HG03095 (cell line): ENCODE results near the gene CDON.
"Not testable (repeated sequence)": the region's sequence is repeated elsewhere in the genome, so short reads cannot be mapped to it uniquely, and the experiment has no call there.

ENCODE experiments used
- ATAC-seq: cut with Tn5 transposase; IDR thresholded peaks from one replicate; pipeline ENCODE4 v1.9.1; 2021; ENCODE audit warnings: moderate library complexity; ENCODE audit not compliant: unreplicated experiment

The CDON gene

DNA sequence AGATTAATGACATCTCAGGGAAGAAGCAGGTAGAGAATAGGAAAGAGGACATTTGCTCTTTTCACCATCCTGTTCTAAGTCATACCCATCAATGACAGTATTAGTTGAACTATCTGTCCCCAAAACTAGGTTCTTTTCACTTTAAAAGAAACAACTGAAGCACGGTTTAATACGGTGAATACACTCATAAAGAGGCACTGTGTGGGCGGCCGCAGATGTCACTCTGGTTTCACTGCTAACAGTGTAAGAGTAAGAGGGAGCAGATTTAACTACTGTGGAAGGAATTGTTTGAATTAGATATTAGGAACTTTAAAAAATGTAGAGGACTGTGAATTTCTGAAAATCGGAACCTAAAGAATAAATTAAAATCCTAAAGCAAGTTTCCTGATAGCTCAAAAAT is 67.4 kb downstream of the CDON start:
- ATAC-seq = peak; percentile 92

DNA sequence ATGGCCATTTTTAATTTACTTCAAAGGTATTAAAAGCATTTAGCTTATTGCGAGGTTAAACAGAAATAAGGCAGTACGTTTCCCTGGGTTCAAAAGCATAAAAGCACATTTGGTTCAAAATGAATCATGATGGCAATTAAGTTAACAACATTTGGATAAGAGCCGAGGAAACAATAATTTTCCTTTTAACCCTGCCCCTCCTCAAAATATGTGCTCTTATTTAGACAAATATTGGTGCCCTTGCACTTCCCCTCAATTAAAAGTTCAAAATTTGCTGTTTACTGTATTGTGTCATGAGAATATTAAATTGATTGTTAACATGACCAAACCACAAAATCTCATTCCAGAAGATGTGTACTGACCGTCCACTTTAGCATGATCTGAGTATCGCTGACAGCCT is 68.2 kb downstream of the CDON start:
- ATAC-seq = no peak

DNA sequence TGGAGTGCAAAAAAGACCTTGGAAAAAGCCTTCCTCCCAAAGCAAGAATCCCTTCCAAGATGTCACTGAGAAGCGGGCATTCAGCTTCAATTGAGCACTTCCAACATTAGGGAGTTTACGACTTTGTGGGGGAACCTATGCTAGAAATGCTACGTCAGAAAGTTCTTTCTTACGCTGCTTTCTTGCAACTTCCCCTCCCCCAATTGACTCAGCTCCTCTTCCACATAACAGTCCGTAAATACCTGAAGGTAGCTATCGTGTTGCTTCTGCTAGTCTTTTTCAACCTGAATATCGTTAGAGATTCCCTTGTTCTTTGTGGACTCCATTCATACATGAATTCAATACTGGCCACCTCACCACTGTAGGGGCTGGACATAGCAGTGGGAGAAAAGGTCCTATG is 69.8 kb downstream of the CDON start:
- no peak for ATAC-seq

DNA sequence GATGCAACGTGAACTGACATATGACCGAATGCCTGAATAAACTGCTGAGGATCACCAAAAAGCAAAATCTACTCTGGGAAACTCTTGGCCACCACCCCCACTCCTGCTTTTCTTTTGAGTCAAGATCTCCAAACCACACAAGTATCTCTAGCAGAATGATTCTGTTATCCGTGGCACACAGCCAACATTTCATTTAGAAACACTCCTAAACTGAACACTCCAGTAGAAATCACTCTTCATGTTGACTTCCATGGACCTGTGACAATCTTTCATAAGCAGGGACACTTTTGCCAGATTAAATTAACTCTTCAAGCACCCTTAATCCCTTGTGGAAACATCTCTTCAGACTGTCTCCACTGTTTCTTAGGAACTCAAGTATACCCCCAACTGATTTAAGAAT is 72.4 kb downstream of the CDON start:
- ATAC-seq = no peak

DNA sequence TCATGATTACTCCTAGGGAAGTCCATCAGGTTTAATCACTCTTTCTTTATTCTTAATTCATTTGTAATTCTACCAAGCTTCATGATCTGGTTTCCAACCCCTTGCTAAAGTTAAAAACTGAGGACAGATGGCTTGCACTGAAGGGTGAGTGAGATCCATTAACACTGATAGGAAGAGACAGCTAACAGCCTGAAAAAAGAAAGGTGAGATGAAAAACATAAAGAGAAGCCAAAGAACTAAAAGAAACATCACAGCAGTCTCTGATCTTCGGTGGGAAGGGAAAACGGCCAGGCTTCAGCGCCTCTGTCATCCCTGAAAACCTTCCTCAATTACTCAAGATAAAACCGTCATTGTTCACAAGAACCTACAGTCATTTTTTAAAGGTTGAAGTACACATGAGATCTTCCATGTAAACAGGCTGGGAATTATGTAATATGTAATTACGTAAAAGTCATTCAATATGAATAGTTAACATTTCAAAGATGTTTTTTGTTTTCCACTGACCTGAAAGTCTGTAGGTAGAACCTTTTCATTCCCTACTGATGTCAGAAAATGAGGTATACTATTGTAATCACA is 75.5 kb downstream of the CDON start:
- ATAC-seq = no peak

DNA sequence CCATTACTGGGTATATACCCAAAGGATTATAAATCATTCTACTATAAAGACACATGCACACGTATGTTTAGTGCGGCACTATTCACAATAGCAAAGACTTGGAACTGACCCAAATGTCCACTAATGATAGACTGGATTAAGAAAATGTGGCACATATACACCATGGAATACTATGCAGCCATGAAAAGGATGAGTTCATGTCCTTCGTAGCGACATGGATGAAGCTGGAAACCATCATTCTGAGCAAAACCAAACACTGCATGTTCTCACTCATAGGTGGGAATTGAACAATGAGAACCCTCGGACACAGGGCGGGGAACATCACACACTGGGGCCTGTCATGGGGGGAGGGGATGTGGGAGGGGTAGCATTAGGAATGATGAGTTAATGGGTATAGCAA is 76.7 kb downstream of the CDON start:
- not testable (repeated sequence) for ATAC-seq

DNA sequence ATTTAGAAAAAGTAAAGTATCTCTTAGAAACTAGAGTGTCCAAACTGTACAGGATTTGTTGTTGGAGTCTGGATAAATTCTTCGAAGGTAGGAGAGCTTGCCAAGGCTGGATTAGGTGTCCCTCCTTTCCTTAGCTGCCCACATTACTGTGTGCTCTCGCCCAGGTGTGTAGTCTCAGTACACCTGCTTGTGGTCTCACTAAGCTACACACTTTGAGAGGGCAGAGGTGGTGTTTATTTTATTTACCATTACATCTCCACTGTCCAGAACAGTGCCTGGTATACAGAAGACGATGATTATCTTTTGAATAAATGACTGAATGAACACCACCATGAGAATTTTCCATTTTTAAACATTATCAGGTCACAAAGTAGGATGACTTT is 80.3 kb downstream of the CDON start:
- ATAC-seq = no peak

DNA sequence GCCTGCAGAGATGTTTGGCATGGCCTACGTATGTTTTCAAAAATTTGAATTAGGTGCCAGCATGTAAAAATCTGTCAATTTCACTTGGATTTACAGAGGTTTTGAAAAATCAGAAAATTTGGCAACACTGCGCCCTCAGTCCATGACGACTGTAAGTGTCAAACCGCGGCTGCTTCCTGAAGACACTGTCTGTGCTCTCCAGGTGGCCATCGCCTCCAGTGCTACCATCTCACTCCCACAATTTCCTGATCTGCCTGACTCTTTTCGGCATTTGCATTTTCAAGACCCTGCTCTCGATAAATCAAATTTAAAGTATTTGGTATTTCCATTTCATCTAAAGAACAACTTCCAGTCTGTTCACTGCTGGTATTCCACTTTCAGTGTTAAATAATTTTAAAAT is 82.2 kb downstream of the CDON start:
- ATAC-seq = no peak

DNA sequence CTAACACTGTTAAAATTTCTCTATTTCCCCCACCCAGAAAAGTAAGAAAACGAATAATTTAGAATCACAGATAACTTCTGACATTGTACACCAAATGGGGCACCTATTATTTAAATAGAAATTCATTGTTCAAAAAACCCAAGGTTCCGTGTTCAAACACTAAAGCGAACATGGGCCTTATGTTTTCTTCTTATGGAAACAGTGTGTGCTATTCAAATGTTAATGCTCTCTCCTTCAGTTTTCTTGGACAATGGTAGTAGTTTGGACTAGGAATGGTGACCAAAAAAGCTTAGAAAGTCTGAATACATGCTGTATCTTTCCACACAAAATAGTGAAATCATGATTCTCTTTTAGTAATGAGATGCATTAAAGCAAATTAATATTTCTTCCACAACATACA is 83.2 kb downstream of the CDON start:
- no peak for ATAC-seq

DNA sequence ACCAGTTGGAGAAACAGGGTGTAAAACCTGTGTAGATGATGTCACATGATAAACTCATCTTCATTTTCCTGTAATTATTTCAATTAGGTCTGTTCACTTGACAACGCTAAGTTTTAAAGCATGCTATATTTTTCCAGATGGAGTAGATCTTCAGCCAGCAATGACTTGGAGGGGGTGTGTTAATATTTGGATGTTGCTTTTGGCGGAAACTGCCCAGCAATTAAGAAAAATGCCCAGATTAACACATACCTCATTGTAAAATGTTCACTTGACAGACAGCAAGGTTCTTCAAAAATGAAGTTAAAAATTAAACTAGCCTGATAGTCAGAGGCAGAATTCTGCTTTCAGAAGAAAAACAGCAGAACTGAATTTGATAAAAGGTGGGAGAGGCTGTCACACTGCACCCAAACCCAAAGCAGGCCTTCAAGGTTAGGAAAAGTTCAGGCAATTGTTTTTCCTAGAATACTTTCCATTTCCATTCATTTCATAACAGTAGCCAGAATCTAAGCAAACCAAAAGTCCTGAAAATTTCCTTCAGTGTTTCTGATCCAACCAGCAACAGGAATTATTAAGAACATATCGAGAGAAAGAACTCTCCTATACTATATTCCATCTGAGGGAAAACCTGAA is 83.8 kb downstream of the CDON start:
- no peak for ATAC-seq

DNA sequence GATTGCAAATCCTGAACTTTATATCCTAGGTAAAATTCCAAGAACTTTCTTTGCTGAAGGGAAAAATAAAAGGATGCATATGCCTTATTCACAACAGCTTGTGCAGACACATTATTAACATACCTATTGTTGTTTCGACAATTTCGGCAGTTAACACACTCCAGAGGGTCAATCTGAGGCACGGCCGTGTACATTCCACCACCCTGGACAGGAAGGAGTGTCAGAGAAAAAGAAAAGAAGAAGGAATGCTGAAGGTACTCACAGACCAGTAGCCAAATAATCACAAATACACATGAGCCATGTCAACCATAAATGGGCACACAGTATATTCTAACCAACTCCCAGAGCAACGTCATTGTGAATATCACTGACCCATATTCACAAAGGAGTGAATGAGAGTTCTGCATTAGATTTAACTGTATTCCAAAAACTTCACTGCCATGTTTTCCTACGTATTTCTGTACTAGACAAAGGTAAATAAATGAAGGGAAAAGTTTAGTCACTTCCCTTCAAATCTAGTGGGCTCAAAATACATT is 84.4 kb downstream of the CDON start:
- no peak for ATAC-seq

DNA sequence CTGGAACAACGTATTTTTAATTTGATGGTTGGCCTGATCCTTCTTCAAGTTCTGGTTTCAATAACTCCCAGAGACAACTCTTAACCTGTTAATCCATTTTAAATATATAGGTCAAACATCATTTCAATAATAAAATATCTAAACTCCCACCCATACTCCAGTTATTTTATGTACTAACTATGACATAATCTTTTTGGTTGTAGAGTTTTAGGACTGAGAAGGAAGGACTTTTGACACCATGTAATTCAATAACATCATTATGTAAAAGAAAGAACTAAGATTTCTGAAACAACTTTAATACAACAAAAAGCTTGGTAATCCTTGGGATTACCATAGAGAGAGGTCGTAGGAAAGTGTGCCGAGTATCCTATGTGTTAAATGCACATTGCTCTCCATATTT is 85.3 kb downstream of the CDON start:
- ATAC-seq = no peak

DNA sequence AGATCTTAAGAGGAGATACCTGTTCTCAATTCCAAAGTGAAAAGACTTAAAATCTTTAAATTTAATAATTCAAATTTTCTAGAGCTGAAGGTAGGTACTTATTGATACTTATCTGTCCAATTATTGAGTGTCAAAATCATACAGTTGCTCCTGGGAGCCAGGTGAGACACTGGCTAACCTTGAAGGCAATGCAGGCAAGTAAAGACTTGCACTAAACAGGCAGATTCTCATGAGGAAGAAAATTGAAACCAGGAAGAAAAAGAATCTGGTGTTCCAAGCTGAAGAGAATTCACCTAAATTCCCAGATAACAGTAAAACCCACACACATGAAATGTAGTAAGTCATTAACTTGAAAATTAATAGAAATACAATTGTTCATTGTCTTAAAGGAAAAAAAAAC is 86.5 kb downstream of the CDON start:
- no peak for ATAC-seq

DNA sequence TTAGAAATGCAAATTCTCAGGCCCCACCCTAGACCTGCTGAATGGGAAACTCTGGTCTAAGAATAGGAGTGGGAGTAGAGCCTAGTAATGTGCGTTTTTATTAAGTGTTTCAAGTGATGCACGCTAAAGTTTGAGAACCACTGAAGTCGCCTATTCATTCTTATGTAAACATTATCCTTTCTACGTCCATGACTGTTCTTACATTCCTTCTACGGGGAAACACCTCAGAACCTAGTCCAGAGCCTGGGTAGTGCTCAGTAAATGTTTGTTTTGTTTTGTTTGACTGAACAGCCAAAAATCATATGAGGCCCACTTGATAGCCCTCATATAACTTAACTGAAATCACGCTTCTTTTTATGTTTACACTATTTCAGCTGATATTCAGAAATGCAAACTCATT is 87.0 kb downstream of the CDON start:
- no peak for ATAC-seq

DNA sequence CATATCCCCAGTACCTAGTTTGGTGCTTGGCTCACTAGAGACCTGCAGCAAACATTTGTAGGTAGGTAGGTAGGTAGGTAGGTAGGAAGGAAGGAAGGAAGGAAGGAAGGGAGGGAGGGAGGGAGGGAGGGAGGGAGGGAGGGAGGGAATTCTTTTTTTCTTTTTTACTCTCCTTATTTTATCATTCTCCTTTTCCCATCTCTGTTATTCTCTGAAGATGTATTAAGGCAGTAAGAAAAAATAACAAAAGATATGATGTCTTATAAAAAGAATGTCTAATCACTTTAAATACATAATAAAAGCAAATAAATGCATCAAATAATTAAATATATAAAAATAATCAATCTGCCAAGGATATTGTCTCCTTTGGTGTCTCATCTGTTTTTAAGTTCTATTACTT is 88.4 kb downstream of the CDON start:
- ATAC-seq = no peak

DNA sequence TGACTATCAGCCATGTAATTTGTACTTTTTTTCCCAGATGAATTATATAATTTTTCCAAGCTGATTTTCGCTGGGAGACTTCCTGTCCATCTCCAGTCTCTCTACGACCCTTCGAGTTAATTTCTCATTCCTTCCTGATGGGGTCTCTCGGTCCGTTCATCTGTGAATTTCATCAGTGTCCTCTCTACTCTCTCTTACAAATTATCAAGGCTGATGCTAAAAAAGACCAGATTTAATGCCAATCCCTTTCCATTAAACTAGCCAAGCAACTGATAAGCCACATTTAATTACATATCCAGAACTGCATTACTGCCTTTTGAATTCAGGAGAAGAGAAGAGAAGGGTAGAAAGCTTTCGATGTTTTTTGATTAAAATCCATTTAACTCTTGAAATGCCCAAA is 91.0 kb downstream of the CDON start:
- no peak for ATAC-seq

DNA sequence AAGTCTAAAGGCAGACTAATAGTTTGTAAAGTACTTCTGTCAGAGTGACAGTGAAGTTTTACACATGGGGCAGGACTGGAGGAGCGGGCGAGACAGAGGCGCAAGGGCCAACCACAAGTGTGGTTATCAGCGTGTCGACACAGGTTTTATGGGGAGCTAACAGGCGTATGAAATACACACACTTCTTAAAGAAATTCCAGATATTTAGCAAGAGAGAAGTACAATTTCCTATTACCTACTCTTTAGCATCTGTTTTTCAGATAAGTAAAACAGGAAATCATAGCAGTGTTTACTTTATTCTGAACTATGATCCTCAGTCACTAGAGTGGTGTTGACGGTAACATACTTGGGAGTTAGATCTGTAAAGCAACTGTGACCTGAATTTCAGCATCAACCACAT is 94.3 kb downstream of the CDON start:
- no peak for ATAC-seq

DNA sequence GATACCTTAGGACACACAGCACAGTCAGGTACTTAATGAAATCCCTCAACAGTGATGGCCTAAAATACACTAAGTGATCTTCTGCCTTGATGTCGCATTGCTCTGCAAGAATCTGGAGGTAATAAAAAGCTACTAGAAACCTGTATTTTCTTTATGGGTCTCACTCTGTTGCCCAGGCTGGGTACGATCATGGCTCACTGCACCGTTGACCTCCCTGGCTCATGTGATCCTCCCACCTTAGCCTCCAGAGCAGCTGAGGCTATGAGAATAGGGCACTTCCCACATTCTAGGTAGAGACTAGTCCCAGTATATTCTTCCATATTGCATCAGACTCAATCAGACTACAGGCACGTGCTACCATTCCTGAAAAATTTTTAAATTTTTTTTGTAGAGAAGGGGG is 95.2 kb downstream of the CDON start:
- ATAC-seq = no peak

DNA sequence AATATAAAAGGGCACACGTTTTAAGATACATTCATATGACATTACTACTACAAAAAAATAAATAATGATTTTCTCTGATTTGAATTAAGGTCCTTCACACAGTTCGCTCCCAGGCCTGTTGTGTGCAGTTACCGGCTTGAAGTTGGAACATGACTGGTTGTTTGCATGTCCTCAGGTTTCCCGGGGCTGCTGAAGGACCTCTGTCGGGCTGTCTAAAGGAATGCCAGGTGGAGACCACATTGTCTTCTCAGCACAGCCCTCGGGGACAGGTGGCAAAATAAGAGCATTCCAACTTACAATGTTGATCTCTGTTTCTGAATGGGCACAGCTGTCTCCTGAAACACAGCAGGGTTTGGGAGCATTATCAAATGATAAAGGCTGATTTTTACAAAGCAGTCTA is 101.9 kb downstream of the CDON start:
- no peak for ATAC-seq

DNA sequence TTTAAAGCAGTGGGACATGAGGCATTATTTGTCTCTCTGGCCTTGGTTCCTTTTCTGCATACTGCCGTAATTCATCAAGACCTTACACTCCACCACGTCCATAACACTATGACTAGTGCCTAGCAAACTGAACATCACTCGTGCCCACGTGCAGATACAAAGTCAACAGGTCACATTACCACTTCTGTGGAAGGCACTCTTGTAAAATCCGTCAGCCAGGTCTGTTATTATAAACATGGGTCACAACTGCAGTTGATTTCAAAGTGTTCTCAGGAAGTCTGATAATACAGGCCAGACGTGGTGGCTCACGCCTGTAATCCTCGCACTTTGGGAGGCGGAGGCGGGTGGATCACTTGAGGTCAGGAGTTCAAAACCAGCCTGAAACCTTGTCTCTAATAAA is 102.7 kb downstream of the CDON start:
- no peak for ATAC-seq

DNA sequence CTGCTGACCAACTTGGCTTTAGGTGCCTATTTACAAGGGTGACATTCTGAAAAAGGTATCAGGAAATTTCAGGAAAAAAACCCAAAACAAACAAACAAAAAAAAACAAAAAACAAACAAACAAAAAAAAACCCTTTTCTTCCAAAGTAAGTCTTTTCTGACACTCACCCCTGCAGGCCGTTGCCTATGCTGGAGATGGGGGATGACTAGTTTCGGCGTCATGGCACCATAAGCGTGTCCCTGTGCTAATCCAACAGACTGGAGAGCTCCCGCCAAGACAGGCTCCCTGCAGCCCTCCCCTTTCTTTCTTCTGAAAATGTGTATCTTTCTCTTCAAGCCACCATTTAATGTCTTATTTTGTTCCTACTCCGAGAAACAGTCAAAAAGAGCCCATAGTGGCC is 103.2 kb downstream of the CDON start:
- ATAC-seq = no peak

DNA sequence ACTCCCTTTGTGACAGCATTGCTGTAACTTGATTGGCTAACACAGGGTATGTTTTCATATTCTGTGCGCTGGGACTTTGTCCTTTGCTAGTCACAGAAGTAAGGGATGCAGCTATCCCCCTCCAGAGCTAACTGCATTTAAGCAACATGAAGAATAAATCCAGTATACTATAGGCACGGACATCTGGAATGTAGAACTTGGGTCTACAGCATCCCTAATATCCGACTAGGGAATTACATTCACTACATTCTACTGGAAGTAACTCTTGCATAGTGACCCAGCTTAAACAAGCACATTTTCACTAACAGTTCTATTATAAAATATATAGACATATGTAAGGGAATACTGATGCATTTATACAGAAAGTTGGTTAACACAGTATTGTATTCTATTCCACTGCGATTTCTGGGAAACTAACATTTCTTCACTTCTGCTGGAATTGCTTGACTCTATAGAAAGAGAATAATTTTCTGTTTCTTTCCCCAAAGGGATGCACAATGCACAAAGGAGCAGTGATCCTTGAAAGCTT is 103.7 kb downstream of the CDON start:
- ATAC-seq = no peak
